GM23338 (cell line): ENCODE measurements around the gene LGALS1. TPM values are rescaled to one million over a fixed set of nuclear protein-coding genes. Genes with fewer than 3 reads are reported as not detected.

Experiments used
- ATAC-seq: fragments of 200-7000 bp; cut with Tn5 transposase; 3 replicates; pipeline ENCODE4 v1.9.1; 2020
- DNase-seq: peaks from one replicate; pipeline ENCODE4 v3.0.0-alpha.2; 2015; ENCODE audit warnings: low spot score
- H2AFZ ChIP-seq: fragments of 200-600 bp; sonication (generic); 2 replicates; pipeline ENCODE4 v1.8.0; 2016; ENCODE audit warnings: antibody characterized with exemption, mild to moderate bottlenecking, moderate library complexity
- H3F3A ChIP-seq: fragments of 200-600 bp; sonication (generic); replicated peaks from 2 replicates; pipeline ENCODE4 v1.8.0; 2017; ENCODE audit warnings: antibody characterized with exemption, mixed run types, low read depth
- H3K27ac ChIP-seq: fragments of 200-600 bp; sonication (generic); 2 replicates; pipeline ENCODE4 v1.6.1; 2016; ENCODE audit warnings: low read depth
- H3K27me3 ChIP-seq: fragments of 200-600 bp; sonication (generic); 2 replicates; pipeline ENCODE4 v1.8.0; 2016; ENCODE audit warnings: mild to moderate bottlenecking, mixed run types, moderate library complexity; ENCODE audit not compliant: insufficient read depth
- H3K36me3 ChIP-seq: fragments of 200-600 bp; sonication (generic); 2 replicates; pipeline ENCODE4 v1.8.0; 2016; ENCODE audit warnings: mild to moderate bottlenecking; ENCODE audit not compliant: insufficient read depth
- H3K4me1 ChIP-seq: fragments of 200-600 bp; sonication (generic); 2 replicates; pipeline ENCODE4 v1.8.0; 2016; ENCODE audit warnings: mild to moderate bottlenecking, moderate library complexity; ENCODE audit not compliant: insufficient read depth
- H3K4me2 ChIP-seq: fragments of 200-600 bp; sonication (generic); 2 replicates; pipeline ENCODE4 v1.7.1; 2017; ENCODE audit warnings: mixed run types
- H3K4me3 ChIP-seq: fragments of 200-600 bp; sonication (generic); 2 replicates; pipeline ENCODE4 v1.6.1; 2016; ENCODE audit warnings: mixed run types
- H3K79me2 ChIP-seq: fragments of 200-600 bp; sonication (generic); replicated peaks from 2 replicates; pipeline ENCODE4 v1.8.0; 2017; ENCODE audit warnings: mild to moderate bottlenecking; ENCODE audit not compliant: insufficient read depth
- H3K9me2 ChIP-seq: fragments of 200-600 bp; sonication (generic); 2 replicates; pipeline ENCODE4 v1.8.0; 2017; ENCODE audit not compliant: insufficient read depth
- H4K20me1 ChIP-seq: fragments of 200-600 bp; sonication (generic); replicated peaks from 2 replicates; pipeline ENCODE4 v1.8.0; 2017; ENCODE audit warnings: mild to moderate bottlenecking; ENCODE audit not compliant: insufficient read depth
- H3K27ac Mint-ChIP-seq: 2 replicates; pipeline ENCODE4 v1.8.0; 2020; ENCODE audit warnings: inconsistent platforms, mild to moderate bottlenecking, moderate library complexity, mixed read lengths
- H3K27me3 Mint-ChIP-seq: 3 replicates; pipeline ENCODE4 v1.8.0; 2022; ENCODE audit warnings: low read depth, mild to moderate bottlenecking, moderate library complexity, mixed read lengths, inconsistent platforms; ENCODE audit not compliant: insufficient read depth, poor library complexity
- H3K36me3 Mint-ChIP-seq: 3 replicates; pipeline ENCODE4 v1.8.0; 2021; ENCODE audit warnings: low read depth, mild to moderate bottlenecking, inconsistent platforms, moderate library complexity, mixed read lengths
- H3K4me1 Mint-ChIP-seq: 3 replicates; pipeline ENCODE4 v1.8.0; 2020; ENCODE audit warnings: mild to moderate bottlenecking, inconsistent platforms, mixed read lengths
- H3K4me3 Mint-ChIP-seq: 3 replicates; pipeline ENCODE4 v1.8.0; 2021; ENCODE audit warnings: moderate library complexity, mild to moderate bottlenecking, inconsistent platforms, mixed read lengths
- H3K9me3 Mint-ChIP-seq: 3 replicates; pipeline ENCODE4 v1.8.0; 2020; ENCODE audit warnings: moderate library complexity, mild to moderate bottlenecking, inconsistent platforms, mixed read lengths
- EZH2 ChIP-seq: fragments of 200-600 bp; sonication (generic); IDR thresholded peaks from one replicate; pipeline ENCODE4 v1.8.0; 2017; ENCODE audit warnings: antibody characterized with exemption, mild to moderate bottlenecking, low read depth; ENCODE audit not compliant: unreplicated experiment
- EZH2phosphoT487 ChIP-seq: fragments of 200-600 bp; sonication (generic); IDR thresholded peaks from one replicate; pipeline ENCODE4 v1.8.1; 2018; ENCODE audit warnings: antibody characterized with exemption; ENCODE audit not compliant: unreplicated experiment
- JUNB ChIP-seq: IDR thresholded peaks from one replicate; pipeline ENCODE4 v1.6.1; 2016; ENCODE audit warnings: antibody characterized with exemption; ENCODE audit not compliant: unreplicated experiment
- POLR2AphosphoS5 ChIP-seq: IDR thresholded peaks from 2 replicates; pipeline ENCODE4 v1.6.1; 2016; ENCODE audit warnings: antibody characterized with exemption, low read depth
- STAT1 ChIP-seq: IDR thresholded peaks from one replicate; pipeline ENCODE4 v1.6.1; 2016; ENCODE audit warnings: antibody characterized with exemption; ENCODE audit not compliant: unreplicated experiment
- ZNF114 ChIP-seq: fragments of 250-450 bp; sonication (Bioruptor Pico); IDR thresholded peaks from 2 replicates; pipeline ENCODE4 v1.5.0; 2020; ENCODE audit warnings: mild to moderate bottlenecking, moderate library complexity
- polyA plus RNA-seq: library from polyadenylated mRNA; unstranded; fragments of >200 nt; fragmentation: Nextera tagmentation; extraction: Ambion mirVana; gene quantifications from 2 replicates; pipeline ENCODE4 v1.2.1, GENCODE V29; 2016
- total RNA-seq: library from RNA; depleted of rRNA; stranded (reverse); fragments of >200 nt; shearing (Covaris generic); gene quantifications from 2 replicates; pipeline ENCODE4 v1.2.3, GENCODE V29; 2014
- TF ChIP-seq, protein P1 (sequence below): fragments of 250-450 bp; sonication (Bioruptor Pico); IDR thresholded peaks from 2 replicates; pipeline ENCODE4 v1.5.0; 2020; ENCODE audit warnings: mild to moderate bottlenecking, moderate library complexity
- TF ChIP-seq, protein P2 (sequence below): IDR thresholded peaks from one replicate; pipeline ENCODE4 v1.6.1; 2018; ENCODE audit warnings: antibody characterized with exemption; ENCODE audit not compliant: unreplicated experiment

Gene LGALS1
- total and polyA plus RNA-seq, 2 experiments from 2014 or later, result 31.2 to 62.5 TPM

DNA sequence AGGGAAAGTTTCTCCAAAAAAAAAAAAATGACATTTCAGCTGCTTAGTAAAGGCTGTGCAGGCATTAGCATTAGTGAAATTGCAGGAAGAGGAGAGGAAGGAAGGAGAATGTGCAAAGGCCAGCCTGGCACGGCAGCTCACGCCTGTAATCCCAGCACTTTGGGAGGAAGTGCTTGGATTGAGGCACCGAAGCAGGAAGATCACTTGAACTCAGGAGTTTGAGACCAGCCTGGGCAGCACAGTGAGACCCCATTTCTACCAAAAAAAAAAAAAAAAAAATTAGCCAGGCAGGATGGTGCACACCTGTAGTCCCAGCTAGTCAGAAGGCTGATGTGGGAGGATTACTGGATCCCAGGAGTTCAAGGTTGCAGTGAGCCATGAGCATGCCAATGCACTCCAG lies 29.2 kb downstream of the LGALS1 start:
- no peak overlapping the region for H3K27ac ChIP-seq
- Mint-ChIP-seq H3K4me3 (no peak overlapping the region), H3K27ac (no peak overlapping the region), H3K27me3 (peaks cover 11% of the 10 kb centered on the region), H3K36me3 (peaks cover 56% of the 10 kb centered on the region), H3K4me1 (peaks cover 4% of the 10 kb centered on the region), H3K9me3 (no peaks in the 10 kb centered on the region)
- no peaks in the 10 kb centered on the region for H3K9me2 ChIP-seq
- peaks cover 19% of the 10 kb centered on the region; the same call in 1 of the 2 replicates for H3K36me3 ChIP-seq
- H3K4me2 ChIP-seq, result no peak overlapping the region
- DNase-seq (no peak), ATAC-seq (no peak)
- no peak overlapping the region for H2AFZ ChIP-seq
- TF ChIP-seq EZH2, result no peak
- TF ChIP-seq, protein P1, sequence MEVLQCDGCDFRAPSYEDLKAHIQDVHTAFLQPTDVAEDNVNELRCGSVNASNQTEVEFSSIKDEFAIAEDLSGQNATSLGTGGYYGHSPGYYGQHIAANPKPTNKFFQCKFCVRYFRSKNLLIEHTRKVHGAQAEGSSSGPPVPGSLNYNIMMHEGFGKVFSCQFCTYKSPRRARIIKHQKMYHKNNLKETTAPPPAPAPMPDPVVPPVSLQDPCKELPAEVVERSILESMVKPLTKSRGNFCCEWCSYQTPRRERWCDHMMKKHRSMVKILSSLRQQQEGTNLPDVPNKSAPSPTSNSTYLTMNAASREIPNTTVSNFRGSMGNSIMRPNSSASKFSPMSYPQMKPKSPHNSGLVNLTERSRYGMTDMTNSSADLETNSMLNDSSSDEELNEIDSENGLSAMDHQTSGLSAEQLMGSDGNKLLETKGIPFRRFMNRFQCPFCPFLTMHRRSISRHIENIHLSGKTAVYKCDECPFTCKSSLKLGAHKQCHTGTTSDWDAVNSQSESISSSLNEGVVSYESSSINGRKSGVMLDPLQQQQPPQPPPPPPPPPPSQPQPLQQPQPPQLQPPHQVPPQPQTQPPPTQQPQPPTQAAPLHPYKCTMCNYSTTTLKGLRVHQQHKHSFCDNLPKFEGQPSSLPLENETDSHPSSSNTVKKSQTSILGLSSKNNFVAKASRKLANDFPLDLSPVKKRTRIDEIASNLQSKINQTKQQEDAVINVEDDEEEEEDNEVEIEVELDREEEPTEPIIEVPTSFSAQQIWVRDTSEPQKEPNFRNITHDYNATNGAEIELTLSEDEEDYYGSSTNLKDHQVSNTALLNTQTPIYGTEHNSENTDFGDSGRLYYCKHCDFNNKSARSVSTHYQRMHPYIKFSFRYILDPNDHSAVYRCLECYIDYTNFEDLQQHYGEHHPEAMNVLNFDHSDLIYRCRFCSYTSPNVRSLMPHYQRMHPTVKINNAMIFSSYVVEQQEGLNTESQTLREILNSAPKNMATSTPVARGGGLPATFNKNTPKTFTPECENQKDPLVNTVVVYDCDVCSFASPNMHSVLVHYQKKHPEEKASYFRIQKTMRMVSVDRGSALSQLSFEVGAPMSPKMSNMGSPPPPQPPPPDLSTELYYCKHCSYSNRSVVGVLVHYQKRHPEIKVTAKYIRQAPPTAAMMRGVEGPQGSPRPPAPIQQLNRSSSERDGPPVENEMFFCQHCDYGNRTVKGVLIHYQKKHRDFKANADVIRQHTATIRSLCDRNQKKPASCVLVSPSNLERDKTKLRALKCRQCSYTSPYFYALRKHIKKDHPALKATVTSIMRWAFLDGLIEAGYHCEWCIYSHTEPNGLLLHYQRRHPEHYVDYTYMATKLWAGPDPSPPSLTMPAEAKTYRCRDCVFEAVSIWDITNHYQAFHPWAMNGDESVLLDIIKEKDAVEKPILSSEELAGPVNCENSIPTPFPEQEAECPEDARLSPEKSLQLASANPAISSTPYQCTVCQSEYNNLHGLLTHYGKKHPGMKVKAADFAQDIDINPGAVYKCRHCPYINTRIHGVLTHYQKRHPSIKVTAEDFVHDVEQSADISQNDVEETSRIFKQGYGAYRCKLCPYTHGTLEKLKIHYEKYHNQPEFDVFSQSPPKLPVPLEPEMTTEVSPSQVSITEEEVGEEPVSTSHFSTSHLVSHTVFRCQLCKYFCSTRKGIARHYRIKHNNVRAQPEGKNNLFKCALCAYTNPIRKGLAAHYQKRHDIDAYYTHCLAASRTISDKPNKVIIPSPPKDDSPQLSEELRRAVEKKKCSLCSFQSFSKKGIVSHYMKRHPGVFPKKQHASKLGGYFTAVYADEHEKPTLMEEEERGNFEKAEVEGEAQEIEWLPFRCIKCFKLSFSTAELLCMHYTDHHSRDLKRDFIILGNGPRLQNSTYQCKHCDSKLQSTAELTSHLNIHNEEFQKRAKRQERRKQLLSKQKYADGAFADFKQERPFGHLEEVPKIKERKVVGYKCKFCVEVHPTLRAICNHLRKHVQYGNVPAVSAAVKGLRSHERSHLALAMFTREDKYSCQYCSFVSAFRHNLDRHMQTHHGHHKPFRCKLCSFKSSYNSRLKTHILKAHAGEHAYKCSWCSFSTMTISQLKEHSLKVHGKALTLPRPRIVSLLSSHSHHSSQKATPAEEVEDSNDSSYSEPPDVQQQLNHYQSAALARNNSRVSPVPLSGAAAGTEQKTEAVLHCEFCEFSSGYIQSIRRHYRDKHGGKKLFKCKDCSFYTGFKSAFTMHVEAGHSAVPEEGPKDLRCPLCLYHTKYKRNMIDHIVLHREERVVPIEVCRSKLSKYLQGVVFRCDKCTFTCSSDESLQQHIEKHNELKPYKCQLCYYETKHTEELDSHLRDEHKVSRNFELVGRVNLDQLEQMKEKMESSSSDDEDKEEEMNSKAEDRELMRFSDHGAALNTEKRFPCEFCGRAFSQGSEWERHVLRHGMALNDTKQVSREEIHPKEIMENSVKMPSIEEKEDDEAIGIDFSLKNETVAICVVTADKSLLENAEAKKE (CRISPR knock-in tag), result no peak
- TF ChIP-seq EZH2phosphoT487, result no peak
- TF ChIP-seq, protein P2, sequence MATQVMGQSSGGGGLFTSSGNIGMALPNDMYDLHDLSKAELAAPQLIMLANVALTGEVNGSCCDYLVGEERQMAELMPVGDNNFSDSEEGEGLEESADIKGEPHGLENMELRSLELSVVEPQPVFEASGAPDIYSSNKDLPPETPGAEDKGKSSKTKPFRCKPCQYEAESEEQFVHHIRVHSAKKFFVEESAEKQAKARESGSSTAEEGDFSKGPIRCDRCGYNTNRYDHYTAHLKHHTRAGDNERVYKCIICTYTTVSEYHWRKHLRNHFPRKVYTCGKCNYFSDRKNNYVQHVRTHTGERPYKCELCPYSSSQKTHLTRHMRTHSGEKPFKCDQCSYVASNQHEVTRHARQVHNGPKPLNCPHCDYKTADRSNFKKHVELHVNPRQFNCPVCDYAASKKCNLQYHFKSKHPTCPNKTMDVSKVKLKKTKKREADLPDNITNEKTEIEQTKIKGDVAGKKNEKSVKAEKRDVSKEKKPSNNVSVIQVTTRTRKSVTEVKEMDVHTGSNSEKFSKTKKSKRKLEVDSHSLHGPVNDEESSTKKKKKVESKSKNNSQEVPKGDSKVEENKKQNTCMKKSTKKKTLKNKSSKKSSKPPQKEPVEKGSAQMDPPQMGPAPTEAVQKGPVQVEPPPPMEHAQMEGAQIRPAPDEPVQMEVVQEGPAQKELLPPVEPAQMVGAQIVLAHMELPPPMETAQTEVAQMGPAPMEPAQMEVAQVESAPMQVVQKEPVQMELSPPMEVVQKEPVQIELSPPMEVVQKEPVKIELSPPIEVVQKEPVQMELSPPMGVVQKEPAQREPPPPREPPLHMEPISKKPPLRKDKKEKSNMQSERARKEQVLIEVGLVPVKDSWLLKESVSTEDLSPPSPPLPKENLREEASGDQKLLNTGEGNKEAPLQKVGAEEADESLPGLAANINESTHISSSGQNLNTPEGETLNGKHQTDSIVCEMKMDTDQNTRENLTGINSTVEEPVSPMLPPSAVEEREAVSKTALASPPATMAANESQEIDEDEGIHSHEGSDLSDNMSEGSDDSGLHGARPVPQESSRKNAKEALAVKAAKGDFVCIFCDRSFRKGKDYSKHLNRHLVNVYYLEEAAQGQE, result no peak
- no peak for TF ChIP-seq POLR2AphosphoS5
- no peak for TF ChIP-seq ZNF114 (CRISPR knock-in tag)
- no peak for TF ChIP-seq STAT1
- no peak for TF ChIP-seq JUNB
- H3K4me1 ChIP-seq, result no peaks in the 10 kb centered on the region
- H3K4me3 ChIP-seq, result no peak overlapping the region
- H3K27me3 ChIP-seq, result no peaks in the 10 kb centered on the region
- H3F3A ChIP-seq, result no peaks in the 10 kb centered on the region; the same call in 1 of the 2 replicates
- no peaks in the 10 kb centered on the region; the same call in 1 of the 2 replicates for H4K20me1 ChIP-seq
- no peaks in the 10 kb centered on the region for H3K79me2 ChIP-seq
